H9 (cell line): ENCODE results near the gene ST6GALNAC5. TPM values are rescaled to one million over a fixed set of nuclear protein-coding genes. Genes with fewer than 3 reads are reported as not detected.

Experiments used
- DNase-seq: peaks from one replicate; pipeline ENCODE4 v3.0.0-alpha.2; 2017
- H2AFZ ChIP-seq: one replicate; pipeline ENCODE4 v1.6.1; 2013; ENCODE audit warnings: mild to moderate bottlenecking, low read length, control low read depth, moderate library complexity
- H2AK5ac ChIP-seq: 2 replicates; pipeline ENCODE4 v1.6.1; 2013; ENCODE audit warnings: low read length, control low read depth, mixed read lengths; ENCODE audit not compliant: insufficient read length
- H2BK120ac ChIP-seq: one replicate; pipeline ENCODE4 v1.6.1; 2013; ENCODE audit warnings: low read depth, mild to moderate bottlenecking, low read length, control low read depth, inconsistent platforms; ENCODE audit not compliant: poor library complexity, severe bottlenecking
- H2BK12ac ChIP-seq: 2 replicates; pipeline ENCODE4 v1.6.1; 2013; ENCODE audit warnings: low read length, control low read depth, mixed read lengths, low read depth; ENCODE audit not compliant: insufficient read length
- H2BK15ac ChIP-seq: 2 replicates; pipeline ENCODE4 v1.6.1; 2013; ENCODE audit warnings: low read depth, low read length, control low read depth
- H2BK20ac ChIP-seq: one replicate; pipeline ENCODE4 v1.6.1; 2013; ENCODE audit warnings: low read depth, mild to moderate bottlenecking, low read length, control low read depth, inconsistent platforms; ENCODE audit not compliant: poor library complexity, severe bottlenecking
- H2BK5ac ChIP-seq: 2 replicates; pipeline ENCODE4 v1.6.1; 2013; ENCODE audit warnings: low read length, control low read depth, mixed read lengths; ENCODE audit not compliant: insufficient read length
- H3K14ac ChIP-seq: 2 replicates; pipeline ENCODE4 v1.6.1; 2013; ENCODE audit warnings: low read length, control low read depth; ENCODE audit not compliant: insufficient read depth
- H3K18ac ChIP-seq: 2 replicates; pipeline ENCODE4 v1.6.1; 2013; ENCODE audit warnings: low read depth, mild to moderate bottlenecking, mixed read lengths, low read length, control low read depth; ENCODE audit not compliant: insufficient read length
- H3K23ac ChIP-seq: 2 replicates; pipeline ENCODE4 v1.6.1; 2013; ENCODE audit warnings: low read length, control low read depth, mixed read lengths, low read depth; ENCODE audit not compliant: insufficient read length
- H3K23me2 ChIP-seq: 2 replicates; pipeline ENCODE4 v1.6.1; 2013; ENCODE audit warnings: low read depth, mild to moderate bottlenecking, mixed read lengths, low read length, control low read depth; ENCODE audit not compliant: insufficient read length, poor library complexity, severe bottlenecking
- H3K27ac ChIP-seq: 2 replicates; pipeline ENCODE4 v1.5.1; 2013; ENCODE audit warnings: low read length, control low read depth, mixed read lengths, low read depth; ENCODE audit not compliant: insufficient read length
- H3K27me3 ChIP-seq: 2 replicates; pipeline ENCODE4 v1.6.1; 2013; ENCODE audit warnings: low read length, control low read depth, inconsistent platforms; ENCODE audit not compliant: insufficient read depth
- H3K4ac ChIP-seq: 2 replicates; pipeline ENCODE4 v1.6.1; 2013; ENCODE audit warnings: low read depth, mild to moderate bottlenecking, control low read depth, inconsistent platforms, low read length, moderate library complexity
- H3K4me1 ChIP-seq: 2 replicates; pipeline ENCODE4 v1.6.1; 2013; ENCODE audit warnings: low read length, control low read depth, inconsistent platforms; ENCODE audit not compliant: insufficient read depth
- H3K4me2 ChIP-seq: 2 replicates; pipeline ENCODE4 v1.6.1; 2013; ENCODE audit warnings: low read length, control low read depth, mixed read lengths; ENCODE audit not compliant: insufficient read length, insufficient read depth
- H3K56ac ChIP-seq: 2 replicates; pipeline ENCODE4 v1.6.1; 2013; ENCODE audit warnings: low read depth, mild to moderate bottlenecking, mixed read lengths, low read length, control low read depth; ENCODE audit not compliant: insufficient read length
- H3K79me1 ChIP-seq: 2 replicates; pipeline ENCODE4 v1.6.1; 2013; ENCODE audit warnings: low read depth, mild to moderate bottlenecking, moderate library complexity, low read length, control low read depth, inconsistent platforms; ENCODE audit not compliant: insufficient read depth, poor library complexity, severe bottlenecking
- H3K79me2 ChIP-seq: 2 replicates; pipeline ENCODE4 v1.6.1; 2013; ENCODE audit warnings: low read length, control low read depth, inconsistent platforms; ENCODE audit not compliant: insufficient read depth
- H3K9ac ChIP-seq: 2 replicates; pipeline ENCODE4 v1.6.1; 2013; ENCODE audit warnings: low read length, control low read depth, mixed read lengths; ENCODE audit not compliant: insufficient read length; ENCODE audit errors: extremely low read depth
- H3K9me3 ChIP-seq: one replicate; pipeline ENCODE4 v1.6.1; 2013; ENCODE audit warnings: low read depth, low read length, inconsistent platforms; ENCODE audit not compliant: control insufficient read depth
- H3T11ph ChIP-seq: one replicate; pipeline ENCODE4 v1.6.1; 2013; ENCODE audit warnings: mild to moderate bottlenecking, low read length, control low read depth, inconsistent platforms
- H4K20me1 ChIP-seq: one replicate; pipeline ENCODE4 v1.6.1; 2013; ENCODE audit not compliant: control insufficient read depth, insufficient read length, insufficient read depth
- H4K5ac ChIP-seq: 2 replicates; pipeline ENCODE4 v1.6.1; 2013; ENCODE audit warnings: low read depth, mild to moderate bottlenecking, mixed read lengths, low read length, control low read depth; ENCODE audit not compliant: insufficient read length
- H4K8ac ChIP-seq: replicated peaks from 2 replicates; pipeline ENCODE4 v1.6.1; 2013; ENCODE audit warnings: low read length, control low read depth, mixed read lengths, low read depth; ENCODE audit not compliant: insufficient read length
- H4K91ac ChIP-seq: 2 replicates; pipeline ENCODE4 v1.6.1; 2013; ENCODE audit warnings: low read depth, mild to moderate bottlenecking, moderate library complexity, mixed read lengths, low read length, control low read depth; ENCODE audit not compliant: insufficient read length
- H3K27ac Mint-ChIP-seq, 3 experiments: 2 replicates in 2 of 3; 3 replicates in 1 of 3; pipeline ENCODE4 v1.8.0; 2020 to 2021; ENCODE audit warnings: mixed read lengths in 3 of 3, mild to moderate bottlenecking in 1 of 3, moderate library complexity in 1 of 3
- H3K27me3 Mint-ChIP-seq: 2 replicates; pipeline ENCODE4 v1.8.0; 2021; ENCODE audit warnings: low read depth, mild to moderate bottlenecking, moderate library complexity, mixed read lengths
- H3K36me3 Mint-ChIP-seq, 3 experiments: 2 replicates in 2 of 3; 3 replicates in 1 of 3; pipeline ENCODE4 v1.8.0; 2020 to 2021; ENCODE audit warnings: low read depth in 3 of 3, mixed read lengths in 3 of 3; ENCODE audit not compliant: insufficient read depth in 1 of 3
- H3K4me1 Mint-ChIP-seq, 2 experiments: 2 replicates each; pipeline ENCODE4 v1.8.0; 2020; ENCODE audit warnings: mixed read lengths in 2 of 2
- H3K4me3 Mint-ChIP-seq, 2 experiments: 2 replicates in 1 of 2; 3 replicates in 1 of 2; pipeline ENCODE4 v1.8.0; 2020 to 2021; ENCODE audit warnings: mild to moderate bottlenecking in 2 of 2, mixed read lengths in 2 of 2, moderate library complexity in 1 of 2
- H3K9me3 Mint-ChIP-seq, 2 experiments: 2 replicates in 1 of 2; 3 replicates in 1 of 2; pipeline ENCODE4 v1.8.0; 2020; ENCODE audit warnings: mild to moderate bottlenecking in 2 of 2, mixed read lengths in 2 of 2, moderate library complexity in 1 of 2
- CTCF ChIP-seq: fragments of 200-600 bp; sonication (generic); conservative IDR thresholded peaks from 3 replicates; pipeline ENCODE4 v1.8.0; 2021; ENCODE audit warnings: antibody characterized with exemption, mild to moderate bottlenecking
- WGBS: extraction: QIAGEN DNeasy Blood & Tissue Kit; methylation state at CpG from one replicate; pipeline ENCODE4 v1.1.7; 2013; ENCODE audit warnings: missing lambda C conversion rate, low lambda C conversion rate, mixed read lengths; ENCODE audit not compliant: insufficient read length; ENCODE audit errors: extremely low coverage; 5-methylcytosine and 5-hydroxymethylcytosine counted together
- total RNA-seq: library from RNA; stranded (reverse); gene quantifications from 2 replicates; pipeline ENCODE4 v1.2.1, GENCODE V29; 2021

Gene ST6GALNAC5
- total RNA-seq, 1 experiment from 2014 or later = 3.3 TPM

DNA sequence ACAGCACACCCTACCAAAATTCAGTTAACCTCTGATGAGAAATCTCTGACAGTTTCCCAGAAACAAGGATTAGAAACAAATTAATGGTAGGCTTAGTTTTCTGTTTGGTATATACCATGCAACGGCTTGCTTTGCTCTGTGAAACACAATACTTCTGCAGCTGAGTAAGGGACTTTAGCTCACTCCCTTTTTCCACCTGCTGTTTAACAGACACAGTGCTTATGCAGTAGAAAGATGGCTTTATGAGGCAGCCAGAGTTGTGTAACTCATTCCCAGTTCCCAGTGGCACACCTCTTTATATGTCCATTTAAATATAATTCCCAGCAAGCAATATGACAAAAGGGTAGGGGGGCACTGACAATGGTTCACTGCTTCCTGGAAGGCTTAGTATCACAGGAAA lies 228.0 kb downstream of the ST6GALNAC5 start:
- Histone ChIP-seq H2BK12ac (no peak overlapping the region), H3K23ac (no peak overlapping the region), H4K5ac (no peak overlapping the region), H2BK5ac (no peak overlapping the region), H4K91ac (no peak overlapping the region), H3K18ac (no peak overlapping the region), H3K79me1 (no peaks in the 10 kb centered on the region), H3K4ac (no peak overlapping the region), H2BK20ac (no peak overlapping the region), H3K79me2 (no peaks in the 10 kb centered on the region), H3K9me3 (no peaks in the 10 kb centered on the region), H4K8ac (no peak overlapping the region), H3K9ac (no peak overlapping the region), H4K20me1 (no peaks in the 10 kb centered on the region), H3K27ac (no peak overlapping the region), H2AFZ (no peak overlapping the region), H3K56ac (no peak overlapping the region), H3T11ph (no peak overlapping the region), H2AK5ac (no peak overlapping the region), H3K4me1 (no peaks in the 10 kb centered on the region), H3K14ac (no peak overlapping the region), H3K27me3 (no peaks in the 10 kb centered on the region), H3K23me2 (no peaks in the 10 kb centered on the region), H2BK120ac (no peak overlapping the region), H2BK15ac (no peak overlapping the region), H3K4me2 (no peak overlapping the region)
- Mint-ChIP-seq H3K9me3 (no peaks in the 10 kb centered on the region; a peak in 1 of 5 replicates), H3K27ac (no peak overlapping the region), H3K4me3 (no peak overlapping the region), H3K36me3 (no peaks in the 10 kb centered on the region), H3K4me1 (no peaks in the 10 kb centered on the region), H3K27me3 (no peaks in the 10 kb centered on the region)
- TF ChIP-seq CTCF = no peak
- DNase-seq = no peak
- no CpG with 5 or more reads among the region's 1 CpG for WGBS
